H1 (cell line): Measurements from ENCODE around the gene CDS2. TPM values are rescaled to one million over a fixed set of nuclear protein-coding genes. Genes with fewer than 3 reads are reported as not detected.

Source experiments
- CTCF ChIA-PET: fragments of 300-600 bp; sonication (Branson Sonifier 250); formaldehyde crosslinking; loops from one replicate; lab custom pipeline; 2021; ENCODE audit not compliant: partially characterized antibody; lab: Charles Lee
- POLR2A ChIA-PET: fragments of 300-600 bp; sonication (Branson Sonifier 250); formaldehyde crosslinking; loops from one replicate; lab custom pipeline; 2021; ENCODE audit warnings: inconsistent platforms; ENCODE audit not compliant: partially characterized antibody; lab: Charles Lee
- DNase-seq, 2 experiments: peaks; one replicate each; pipeline versions ENCODE4 v3.0.0 to v3.0.0-alpha.2; 2010 to 2022; ENCODE audit warnings: low spot score in 2 of 2, low read depth in 1 of 2, mixed read lengths in 1 of 2
- FAIRE-seq: peaks from 2 replicates; lab custom pipeline; 2011; peaks lifted over from hg19 to GRCh38; lab: Jason Lieb, UNC
- H2AFZ ChIP-seq: 2 replicates; pipeline ENCODE4 v1.8.1; 2012; ENCODE audit warnings: low read length, inconsistent platforms
- H2AK5ac ChIP-seq: 2 replicates; pipeline ENCODE4 v1.6.1; 2013; ENCODE audit warnings: low read depth, low read length
- H2BK120ac ChIP-seq: replicated peaks from 2 replicates; pipeline ENCODE3; 2013; ENCODE audit warnings: low read depth, low read length, inconsistent platforms
- H2BK12ac ChIP-seq: 2 replicates; pipeline ENCODE4 v1.6.1; 2013; ENCODE audit warnings: low read depth, low read length
- H2BK15ac ChIP-seq: 2 replicates; pipeline ENCODE4 v1.6.1; 2013; ENCODE audit warnings: low read length
- H2BK20ac ChIP-seq: 2 replicates; pipeline ENCODE4 v1.6.1; 2013; ENCODE audit warnings: low read length
- H2BK5ac ChIP-seq: 2 replicates; pipeline ENCODE4 v1.6.1; 2013; ENCODE audit warnings: low read depth, low read length
- H3K14ac ChIP-seq: 2 replicates; pipeline ENCODE4 v1.6.1; 2013; ENCODE audit warnings: inconsistent platforms; ENCODE audit not compliant: insufficient read length
- H3K18ac ChIP-seq: 2 replicates; pipeline ENCODE4 v1.6.1; 2013; ENCODE audit warnings: low read length; ENCODE audit errors: extremely low read depth
- H3K23ac ChIP-seq: 2 replicates; pipeline ENCODE4 v1.6.1; 2013; ENCODE audit warnings: inconsistent platforms; ENCODE audit not compliant: insufficient read length
- H3K23me2 ChIP-seq: 2 replicates; pipeline ENCODE4 v1.6.1; 2013; ENCODE audit warnings: low read depth, low read length
- H3K27ac ChIP-seq: 2 replicates; pipeline ENCODE4 v1.6.1; 2011; ENCODE audit warnings: low read depth, low read length, inconsistent platforms
- H3K27me3 ChIP-seq, 4 experiments: replicated peaks in 1 of 4; 1 replicate in 1 of 4; 2 replicates in 3 of 4; pipeline versions ENCODE4 v1.6.1 to v1.8.1; 2011 to 2013; ENCODE audit warnings: low read length in 3 of 4, mild to moderate bottlenecking in 3 of 4, inconsistent platforms in 2 of 4, mixed read lengths in 2 of 4, moderate library complexity in 1 of 4; ENCODE audit not compliant: control insufficient read depth in 3 of 4, insufficient read depth in 3 of 4; ENCODE audit errors: extremely low read depth in 1 of 4
- H3K36me3 ChIP-seq, 4 experiments: 2 replicates each; pipeline versions ENCODE4 v1.6.1 to v1.8.1; 2011 to 2013; ENCODE audit warnings: mild to moderate bottlenecking in 4 of 4, low read length in 3 of 4, moderate library complexity in 2 of 4, control low read depth in 1 of 4, inconsistent platforms in 1 of 4; ENCODE audit not compliant: insufficient read depth in 4 of 4, control insufficient read depth in 2 of 4
- H3K4ac ChIP-seq: replicated peaks from 2 replicates; pipeline ENCODE3; 2013; ENCODE audit warnings: low read length, low read depth, mixed read lengths, inconsistent platforms; ENCODE audit not compliant: insufficient read length
- H3K4me1 ChIP-seq, 4 experiments: replicated peaks in 1 of 4; 1 replicate in 1 of 4; 2 replicates in 3 of 4; pipeline versions ENCODE4 v1.6.1 to v1.8.1; 2011 to 2013; ENCODE audit warnings: low read length in 3 of 4, inconsistent platforms in 2 of 4, mixed read lengths in 1 of 4; ENCODE audit not compliant: insufficient read depth in 4 of 4, control insufficient read depth in 3 of 4
- H3K4me2 ChIP-seq, 2 experiments: 2 replicates each; pipeline versions ENCODE4 v1.6.1 to v1.8.1; 2011 to 2013; ENCODE audit warnings: low read depth in 2 of 2, low read length in 2 of 2, control low read depth in 1 of 2, inconsistent platforms in 1 of 2, mild to moderate bottlenecking in 1 of 2; ENCODE audit not compliant: insufficient read depth in 1 of 2
- H3K4me3 ChIP-seq, 4 experiments: fragments of 200-600, 300-600 bp in 1 of 4; sonication (generic), shearing (Covaris generic), sonication (Bioruptor Twin) in 1 of 4; 2 replicates each; pipeline versions ENCODE4 v1.5.1 to v1.8.1; 2011 to 2016; ENCODE audit warnings: low read length in 4 of 4, low read depth in 3 of 4, control low read depth in 2 of 4, inconsistent platforms in 2 of 4, mild to moderate bottlenecking in 2 of 4, mixed read lengths in 1 of 4, moderate library complexity in 1 of 4; ENCODE audit not compliant: insufficient read depth in 2 of 4; ENCODE audit errors: extremely low read depth in 1 of 4
- H3K56ac ChIP-seq: replicated peaks from 2 replicates; pipeline ENCODE3; 2013; ENCODE audit warnings: low read depth, mild to moderate bottlenecking, mixed read lengths, low read length, inconsistent platforms; ENCODE audit not compliant: insufficient read length
- H3K79me1 ChIP-seq: 2 replicates; pipeline ENCODE4 v1.6.1; 2013; ENCODE audit warnings: low read depth, low read length, control low read depth
- H3K79me2 ChIP-seq, 2 experiments: 2 replicates each; pipeline versions ENCODE4 v1.6.1 to v1.8.1; 2012 to 2013; ENCODE audit warnings: low read length in 2 of 2, mild to moderate bottlenecking in 2 of 2, inconsistent platforms in 1 of 2; ENCODE audit not compliant: insufficient read depth in 2 of 2, control insufficient read depth in 1 of 2
- H3K9ac ChIP-seq, 4 experiments: replicated peaks in 1 of 4; 1 replicate in 1 of 4; 2 replicates in 3 of 4; pipeline versions ENCODE4 v1.6.1 to v1.8.1; 2011 to 2013; ENCODE audit warnings: low read depth in 3 of 4, low read length in 3 of 4, control low read depth in 2 of 4, mild to moderate bottlenecking in 2 of 4, moderate library complexity in 2 of 4, inconsistent platforms in 1 of 4; ENCODE audit errors: extremely low read depth in 1 of 4
- H3K9me3 ChIP-seq, 2 experiments: 2 replicates each; pipeline versions ENCODE4 v1.6.1 to v1.8.1; 2012 to 2013; ENCODE audit warnings: mild to moderate bottlenecking in 2 of 2, moderate library complexity in 2 of 2, control low read depth in 1 of 2, inconsistent platforms in 1 of 2, low read depth in 1 of 2, low read length in 1 of 2, mixed read lengths in 1 of 2; ENCODE audit not compliant: insufficient read depth in 2 of 2
- H4K20me1 ChIP-seq, 2 experiments: replicated peaks in 1 of 2; 2 replicates each; pipeline versions ENCODE3 to v1.8.1; 2011 to 2013; ENCODE audit warnings: inconsistent platforms in 2 of 2, low read length in 2 of 2, mild to moderate bottlenecking in 1 of 2; ENCODE audit not compliant: insufficient read depth in 2 of 2, control insufficient read depth in 1 of 2
- H4K5ac ChIP-seq: 2 replicates; pipeline ENCODE4 v1.6.1; 2013; ENCODE audit warnings: low read length, low read depth, mixed read lengths, inconsistent platforms; ENCODE audit not compliant: insufficient read length
- H4K8ac ChIP-seq: 2 replicates; pipeline ENCODE4 v1.8.0; 2013; ENCODE audit warnings: mild to moderate bottlenecking, moderate library complexity, low read length, inconsistent platforms; ENCODE audit not compliant: insufficient read depth; ENCODE audit errors: extremely low read depth
- H4K91ac ChIP-seq: replicated peaks from 2 replicates; pipeline ENCODE3; 2013; ENCODE audit warnings: low read length, mixed read lengths, inconsistent platforms; ENCODE audit not compliant: insufficient read length
- MAFK ChIP-seq: IDR thresholded peaks from 2 replicates; pipeline ENCODE4 v1.6.1; 2012; ENCODE audit warnings: low read depth, mild to moderate bottlenecking, improper control_type of control experiment, low read length
- RXRA ChIP-seq: IDR thresholded peaks from 2 replicates; pipeline ENCODE4 v1.6.1; 2011; ENCODE audit warnings: low read depth, mild to moderate bottlenecking, low read length, moderate library complexity; ENCODE audit not compliant: insufficient read depth
- TAF7 ChIP-seq: optimal IDR thresholded peaks from 2 replicates; pipeline ENCODE3; 2011; ENCODE audit warnings: low read depth, mild to moderate bottlenecking, inconsistent platforms, low read length, moderate library complexity, borderline replicate concordance
- WGBS, 2 experiments: shearing (Covaris generic) in 1 of 2; methylation state at CpG; one replicate each; pipeline versions ENCODE4 v1.1.6 to v1.1.7; 2013 to 2015; ENCODE audit warnings: low lambda C conversion rate in 2 of 2, mixed read lengths in 2 of 2, inconsistent platforms in 1 of 2, low coverage in 1 of 2, missing lambda C conversion rate in 1 of 2; ENCODE audit not compliant: insufficient replicate concordance in 2 of 2, insufficient coverage in 1 of 2, insufficient read length in 1 of 2; ENCODE audit errors: extremely low coverage in 1 of 2, missing lambda C conversion rate in 1 of 2; 5-methylcytosine and 5-hydroxymethylcytosine counted together
- polyA plus RNA-seq, 7 experiments: library from polyadenylated mRNA; depleted of rRNA in 3 of 7; stranded (reverse) in 5 of 7; unstranded in 2 of 7; fragments of >200 nt in 5 of 7; fragments of 200-250 nt in 2 of 7; gene quantifications; 1 replicate in 5 of 7; 2 replicates in 1 of 7; 4 replicates in 1 of 7; pipeline versions ENCODE4 v1.2.1 to v1.2.3, GENCODE V29; 2011 to 2013; ENCODE audit warnings: missing spikeins in 2 of 7, mixed read lengths in 2 of 7
- total RNA-seq: library from RNA; stranded (reverse); fragmentation: NEBNext Ultra II Directional; extraction: Animal tissue kit (Norgen Biotek cat#: 25700); gene quantifications from 2 replicates; pipeline ENCODE4 v1.2.1, GENCODE V29; 2021

CDS2 gene
- total and polyA plus RNA-seq, 2 of the 8 experiments (the other 6 are each of a cell fraction or from before 2014, with no cell fraction given), result 54.0 to 56.2 TPM

GRCh38 chr20:5092765-5093339, 34.0 kb upstream of the CDS2 start:
- no peak overlapping the region for H3K23ac ChIP-seq
- no peak overlapping the region for H3K4ac ChIP-seq
- H3K56ac ChIP-seq, result no peak overlapping the region
- POLR2A ChIA-PET, result interaction anchor here (0.9 to 3.3 kb wide), 2 partner anchors 18 to 24 kb away, joined by 3 to 11 read pairs; no protein-coding TSS in a partner anchor
- H3K9me3 ChIP-seq, result no peaks in the 10 kb centered on the region
- H2AFZ ChIP-seq, result no peak overlapping the region
- WGBS, 2 experiments, result 70% methylated on average over 4 of the region's 4 CpGs; no CpG with 5 or more reads in 1 of the 2 experiments
- H4K91ac ChIP-seq, result no peak overlapping the region
- FAIRE-seq (no peak), DNase-seq (no peak)
- H3K27ac ChIP-seq, result no peak overlapping the region
- H3K27me3 ChIP-seq, result no peaks in the 10 kb centered on the region
- no peak overlapping the region for H2BK5ac ChIP-seq
- no peak overlapping the region for H3K14ac ChIP-seq
- no peak overlapping the region for H4K8ac ChIP-seq
- H4K20me1 ChIP-seq, result no peaks in the 10 kb centered on the region
- H4K5ac ChIP-seq, result no peak overlapping the region
- H3K18ac ChIP-seq, result no peak overlapping the region
- no peak overlapping the region for H2BK12ac ChIP-seq
- no peak overlapping the region for H3K9ac ChIP-seq
- H3K79me1 ChIP-seq, result no peaks in the 10 kb centered on the region
- no peak overlapping the region for H3K4me3 ChIP-seq
- no peak overlapping the region for H2BK20ac ChIP-seq
- no peaks in the 10 kb centered on the region for H3K23me2 ChIP-seq
- H2AK5ac ChIP-seq, result no peak overlapping the region
- H3K4me2 ChIP-seq, result no peak overlapping the region
- H2BK120ac ChIP-seq, result no peak overlapping the region
- H2BK15ac ChIP-seq, result no peak overlapping the region
- CTCF ChIA-PET, result interaction anchor here (1.2 to 2.0 kb wide), 3 partner anchors 10 to 334 kb away, joined by 3 to 8 read pairs (median 4); no protein-coding TSS in a partner anchor
- H3K4me1 ChIP-seq, result no peaks in the 10 kb centered on the region
- H3K79me2 ChIP-seq, result no peaks in the 10 kb centered on the region
- H3K36me3 ChIP-seq, result peaks cover 0 to 10% (median 3%) of the 10 kb centered on the region in 4 experiments; a peak in 4 of 8 replicates
- TF ChIP-seq RXRA (no peak), TAF7 (no peak), MAFK (no peak)
